K562 (cell line): ENCODE results near the gene FAM83F. TPM values are rescaled to one million over a fixed set of nuclear protein-coding genes. Genes with fewer than 3 reads are reported as not detected.

ENCODE experiments used
- MGA ChIP-seq: fragments of 450-650 bp; IDR thresholded peaks from 2 replicates; pipeline ENCODE4 v1.6.1; 2016; ENCODE audit warnings: mild to moderate bottlenecking, moderate library complexity
- polyA plus RNA-seq, 8 experiments: library from polyadenylated mRNA; depleted of rRNA in 4 of 8; stranded (reverse) in 5 of 8; unstranded in 3 of 8; fragments of >200 nt; fragmentation: Nextera tagmentation in 2 of 8; fragmentation: Illumina TruSeq in 1 of 8; extraction: Ambion mirVana in 2 of 8; extraction: Trizol in 1 of 8; gene quantifications; 2 replicates each; pipeline versions ENCODE4 v1.2.1 to v1.2.3, GENCODE V29; 2011 to 2014; ENCODE audit warnings: inconsistent platforms in 1 of 8, missing spikeins in 1 of 8
- total RNA-seq, 7 experiments: library from RNA; depleted of rRNA in 6 of 7; stranded (reverse); fragments of >200 nt in 6 of 7; fragmentation: Illumina TruSeq in 2 of 7; extraction: Trizol in 2 of 7; gene quantifications; 2 replicates each; pipeline versions ENCODE4 v1.2.1 to v1.2.3, GENCODE V29; 2011 to 2021; ENCODE audit warnings: low replicate concordance in 1 of 7

The FAM83F gene
- total and polyA plus RNA-seq, 9 of the 15 experiments (the other 6 are each of a cell fraction or from before 2014, with no cell fraction given), result under 0.01 to 0.13 (median 0.04) TPM; not detected in 1

- peak; percentile 76 for TF ChIP-seq MGA
Measured at GRCh38 chr22:40058265-40058664, 63.5 kb downstream of the FAM83F start (continued).
